ENCODE measurements around the gene OR2D2.

Gene OR2D2

DNA sequence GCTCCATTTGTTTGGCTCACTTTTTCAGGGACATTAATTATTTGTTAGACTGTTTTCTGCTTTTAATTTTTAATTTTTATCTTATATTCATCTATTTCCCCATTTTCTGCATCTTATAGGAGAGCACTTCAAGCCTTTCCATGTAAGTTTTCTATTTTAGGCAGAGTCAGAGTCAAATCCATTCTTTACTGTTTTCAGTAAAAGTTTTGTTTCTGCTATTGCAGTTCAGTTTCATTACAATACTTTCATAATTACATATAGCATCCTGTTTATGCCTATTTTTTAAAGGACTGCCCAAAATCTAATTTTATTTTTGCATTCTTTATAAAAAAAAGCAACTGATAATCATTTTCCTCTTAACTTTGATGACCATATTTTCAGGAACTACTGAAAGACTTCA lies 50.6 kb downstream of the OR2D2 start:
- H3K9ac ChIP-seq (ENCODE audit: low read depth, low read length): no peak overlapping the region
- H3K27me3 ChIP-seq (ENCODE audit: insufficient read depth, low read length): no peaks in the 10 kb centered on the region
- H3K36me3 ChIP-seq (ENCODE audit: insufficient read depth, low read depth, low read length): no peaks in the 10 kb centered on the region
- no peaks in the 10 kb centered on the region; the same call in 1 of the 2 replicates for H3K4me1 ChIP-seq (ENCODE audit: insufficient read depth, low read length)
- no peak overlapping the region for H3K27ac ChIP-seq (ENCODE audit: low read length)
- H3K4me3 ChIP-seq (ENCODE audit: low read length): no peak overlapping the region
- no peaks in the 10 kb centered on the region; the same call in 1 of the 2 replicates for H3K9me3 ChIP-seq (ENCODE audit: insufficient read depth, low read depth, low read length)

Data from iPS-20b (cell line).